ENCODE data around the gene DYDC2. TPM values are rescaled to one million over a fixed set of nuclear protein-coding genes. Genes with fewer than 3 reads are reported as not detected.

Gene DYDC2
- total and polyA plus RNA-seq, 8 donors: 0.64 to 4.2 (median 2.9) TPM; not detected in 1

Other genes with a start within 250 kb of the DYDC2 start
- 10 to 100 TPM; 35.0 to 53.8 TPM for gene PLAC9, start 224.1 kb upstream of the DYDC2 start, total RNA-seq
- 10 to 100 TPM; 37.5 to 72.4 (median 50.6) TPM for gene PLAC9, start 224.1 kb upstream of the DYDC2 start, polyA plus RNA-seq (ENCODE audit: insufficient read length in 6 of 6)
- 100 to 1,000 TPM; 281 to 298 TPM for gene ANXA11, start 151.2 kb upstream of the DYDC2 start, total RNA-seq
- gene ANXA11, start 151.2 kb upstream of the DYDC2 start, polyA plus RNA-seq (ENCODE audit: insufficient read length in 6 of 6): 100 to 1,000 TPM in 3 of 6 donors, 10 to 100 TPM in 3; 90.9 to 106 (median 97.7) TPM
- gene MAT1A, start 67.1 kb upstream of the DYDC2 start, total RNA-seq: under 1 TPM; 0.38 to 0.76 TPM
- gene MAT1A, start 67.1 kb upstream of the DYDC2 start, polyA plus RNA-seq (ENCODE audit: insufficient read length in 6 of 6): under 1 TPM; 0.33 to 0.78 (median 0.51) TPM
- under 1 TPM in 1 of 2 donors, not detected in 1; 0.50 TPM for gene DYDC1, start within 50 bp of the DYDC2 start, total RNA-seq
- gene DYDC1, start within 50 bp of the DYDC2 start, polyA plus RNA-seq (ENCODE audit: insufficient read length in 6 of 6): 1 to 10 TPM in 1 of 6 donors, under 1 TPM in 5; 0.22 to 1.6 (median 0.64) TPM
- 10 to 100 TPM; 46.2 to 50.1 TPM for gene PRXL2A, start 51.8 kb downstream of the DYDC2 start, total RNA-seq
- 10 to 100 TPM; 74.5 to 96.9 (median 91.9) TPM for gene PRXL2A, start 51.8 kb downstream of the DYDC2 start, polyA plus RNA-seq (ENCODE audit: insufficient read length in 6 of 6)
- gene TSPAN14, start 97.5 kb downstream of the DYDC2 start, total RNA-seq: 100 to 1,000 TPM; 116 to 158 TPM
- gene TSPAN14, start 97.5 kb downstream of the DYDC2 start, polyA plus RNA-seq (ENCODE audit: insufficient read length in 6 of 6): 10 to 100 TPM; 76.4 to 95.7 (median 84.3) TPM
- under 1 TPM; 0.23 to 0.37 TPM for gene SH2D4B, start 181.1 kb downstream of the DYDC2 start, total RNA-seq
- under 1 TPM; 0.09 to 0.27 (median 0.17) TPM for gene SH2D4B, start 181.1 kb downstream of the DYDC2 start, polyA plus RNA-seq (ENCODE audit: insufficient read length in 6 of 6)

Measured in left lung (tissue), 8 donors.